HCT116 (cell line): ENCODE measurements around the gene GBE1. TPM values are rescaled to one million over a fixed set of nuclear protein-coding genes. Genes with fewer than 3 reads are reported as not detected.
A peak's percentile ranks its signal among the peaks of the same experiment; 100 is the strongest.

Experiments used
- ATAC-seq: fragments of 200-7000 bp; cut with Tn5 transposase; 2 replicates; pipeline ENCODE4 v1.9.1; 2020; ENCODE audit warnings: mild to moderate bottlenecking, moderate library complexity
- BruUV-seq: library from RNA; stranded (reverse); fragments of 400-500 nt; replicated peaks from 2 replicates; lab custom pipeline; 2021; lab: Mats Ljungman, UMichigan
- CTCF ChIA-PET: fragments of 300-600 bp; sonication (Branson Sonifier 250); formaldehyde crosslinking; loops from one replicate; lab custom pipeline; 2021; ENCODE audit warnings: antibody characterized with exemption; lab: Charles Lee
- POLR2A ChIA-PET: fragments of 300-600, 350-600 bp; sonication (Branson Sonifier 250); formaldehyde crosslinking; loops from one replicate; lab custom pipeline; 2021; ENCODE audit warnings: antibody characterized with exemption; lab: Charles Lee
- RAD21 ChIA-PET, 2 experiments: fragments of 300-600 bp; sonication (Branson Sonifier 250); formaldehyde crosslinking; loops; one replicate each; lab custom pipeline; 2023; ENCODE audit warnings: low total read pairs in 2 of 2; ENCODE audit not compliant: uncharacterized antibody in 2 of 2, unreplicated experiment in 2 of 2, low non-redundant PET in 1 of 2; lab: Charles Lee
- DNase-seq: peaks from one replicate; pipeline ENCODE4 v3.0.0-alpha.2; 2010; ENCODE audit warnings: low read depth, low spot score
- H2AFZ ChIP-seq: fragments of 200-600 bp; shearing (Covaris generic), sonication (generic); 2 replicates; pipeline ENCODE4 v1.6.1; 2017; ENCODE audit warnings: low read depth, mixed run types, mixed read lengths, antibody characterized with exemption, low read length; ENCODE audit not compliant: poor library complexity, severe bottlenecking
- H3K27ac ChIP-seq: 2 replicates; pipeline ENCODE4 v1.5.1; 2012; ENCODE audit warnings: low read depth, low read length
- H3K27me3 ChIP-seq: fragments of 200-600 bp; sonication (generic); 2 replicates; pipeline ENCODE4 v1.6.1; 2016; ENCODE audit warnings: mixed run types, low read length, mixed read lengths; ENCODE audit not compliant: insufficient read depth
- H3K36me3 ChIP-seq, 2 experiments: fragments of 200-500 bp in 1 of 2; fragments of 200-600 bp in 1 of 2; sonication (Bioruptor generic) in 1 of 2; sonication (generic) in 1 of 2; 2 replicates each; pipeline versions ENCODE4 v1.5.1 to v1.6.1; 2014 to 2016; ENCODE audit warnings: low read length in 2 of 2, inconsistent platforms in 1 of 2, mixed read lengths in 1 of 2, mixed run types in 1 of 2; ENCODE audit not compliant: insufficient read depth in 2 of 2, control insufficient read depth in 1 of 2
- H3K4me1 ChIP-seq, 2 experiments: fragments of 200-600 bp in 1 of 2; sonication (generic) in 1 of 2; 2 replicates each; pipeline versions ENCODE4 v1.5.1 to v1.6.1; 2012 to 2017; ENCODE audit warnings: low read length in 2 of 2, inconsistent platforms in 1 of 2, mild to moderate bottlenecking in 1 of 2, mixed read lengths in 1 of 2, mixed run types in 1 of 2, moderate library complexity in 1 of 2; ENCODE audit not compliant: insufficient read depth in 2 of 2, control insufficient read depth in 1 of 2
- H3K4me2 ChIP-seq: fragments of 200-600 bp; sonication (generic); 2 replicates; pipeline ENCODE4 v1.6.1; 2017; ENCODE audit warnings: mixed run types, low read length, mixed read lengths
- H3K4me3 ChIP-seq, 2 experiments: fragments of 200-600 bp in 1 of 2; sonication (generic) in 1 of 2; replicated peaks in 1 of 2; 2 replicates each; pipeline ENCODE4 v1.5.1; 2011 to 2016; ENCODE audit warnings: low read length in 2 of 2, control low read depth in 1 of 2, low read depth in 1 of 2, mild to moderate bottlenecking in 1 of 2, mixed read lengths in 1 of 2, mixed run types in 1 of 2
- H3K79me2 ChIP-seq: fragments of 200-600 bp; sonication (generic); 2 replicates; pipeline ENCODE4 v1.6.1; 2017; ENCODE audit warnings: mild to moderate bottlenecking, mixed run types, low read length, moderate library complexity, mixed read lengths; ENCODE audit not compliant: insufficient read depth
- H3K9ac ChIP-seq: fragments of 200-600 bp; sonication (generic); 2 replicates; pipeline ENCODE4 v1.6.1; 2016; ENCODE audit warnings: low read length, mixed read lengths
- H3K9me2 ChIP-seq: fragments of 200-600 bp; sonication (generic), shearing (Covaris generic); 2 replicates; pipeline ENCODE4 v1.6.1; 2017; ENCODE audit warnings: mixed run types, mild to moderate bottlenecking, moderate library complexity; ENCODE audit not compliant: insufficient read depth
- H3K9me3 ChIP-seq, 2 experiments: fragments of 200-500 bp in 1 of 2; fragments of 200-600 bp in 1 of 2; sonication (Bioruptor generic) in 1 of 2; sonication (generic) in 1 of 2; 2 replicates each; pipeline ENCODE4 v1.6.1; 2014 to 2017; ENCODE audit warnings: low read length in 2 of 2, mixed read lengths in 2 of 2, inconsistent platforms in 1 of 2, low read depth in 1 of 2, mild to moderate bottlenecking in 1 of 2, mixed run types in 1 of 2, moderate library complexity in 1 of 2; ENCODE audit not compliant: control insufficient read depth in 1 of 2, insufficient read depth in 1 of 2
- H4K20me1 ChIP-seq: fragments of 200-600 bp; sonication (generic), shearing (Covaris generic); 2 replicates; pipeline ENCODE4 v1.6.1; 2017; ENCODE audit warnings: mixed run types, mild to moderate bottlenecking, moderate library complexity; ENCODE audit not compliant: insufficient read depth
- CEBPB ChIP-seq: IDR thresholded peaks from 2 replicates; pipeline ENCODE4 v1.6.1; 2012; ENCODE audit warnings: low read depth
- CTCF ChIP-seq, 3 experiments: fragments of 200-600 bp in 1 of 3; sonication (generic) in 1 of 3; IDR thresholded peaks in 2 of 3; conservative IDR thresholded peaks in 1 of 3; 2 replicates each; pipeline ENCODE4 v1.5.1; 2012 to 2017; ENCODE audit warnings: low read depth in 2 of 3, low read length in 2 of 3, antibody characterized with exemption in 1 of 3, borderline replicate concordance in 1 of 3, control low read depth in 1 of 3, mild to moderate bottlenecking in 1 of 3, mixed read lengths in 1 of 3, mixed run types in 1 of 3, moderate library complexity in 1 of 3; ENCODE audit not compliant: insufficient read depth in 1 of 3
- POLR2AphosphoS5 ChIP-seq: IDR thresholded peaks from 2 replicates; pipeline ENCODE4 v1.6.1; 2011; ENCODE audit warnings: mild to moderate bottlenecking, low read depth, low read length, moderate library complexity
- RAD21 ChIP-seq: IDR thresholded peaks from 2 replicates; pipeline ENCODE4 v1.6.1; 2012; ENCODE audit warnings: low read depth, mild to moderate bottlenecking
- SP1 ChIP-seq: IDR thresholded peaks from 2 replicates; pipeline ENCODE4 v1.6.1; 2012; ENCODE audit warnings: low read depth
- SRF ChIP-seq: IDR thresholded peaks from 2 replicates; pipeline ENCODE4 v1.6.1; 2012; ENCODE audit warnings: low read depth
- TCF7L2 ChIP-seq: IDR thresholded peaks from 2 replicates; pipeline ENCODE4 v1.7.0; 2011; ENCODE audit warnings: borderline replicate concordance, inconsistent platforms; ENCODE audit not compliant: insufficient read depth, insufficient read length; ENCODE audit errors: extremely low read depth
- ZFX ChIP-seq: fragments of 450-650 bp; IDR thresholded peaks from 2 replicates; pipeline ENCODE4 v1.6.1; 2017
- intact Hi-C: fragments of 100-400 bp; cut with micrococcal nuclease; formaldehyde crosslinking; loops from 2 replicates; pipeline ENCODE4 v1.10.0; 2022
- total RNA-seq: library from RNA; stranded (reverse); gene quantifications from one replicate; pipeline ENCODE4 v1.2.1, GENCODE V29; 2021; ENCODE audit not compliant: unreplicated experiment

The GBE1 gene
- total RNA-seq, 1 experiment from 2014 or later, result 27.7 TPM

GRCh38 chr3:81668283-81668682 is 93.2 kb downstream of the GBE1 start:
- CTCF ChIA-PET, result interaction anchor here (2.5 kb wide), 1 partner anchor 178 kb away, joined by 7 read pairs; no protein-coding TSS in a partner anchor
- no peaks in the 10 kb centered on the region for H3K79me2 ChIP-seq
- no peak overlapping the region for H3K4me2 ChIP-seq
- H3K9me3 ChIP-seq, result no peaks in the 10 kb centered on the region
- POLR2A ChIA-PET, result no interaction called here
- H3K27me3 ChIP-seq, result no peaks in the 10 kb centered on the region
- no peaks in the 10 kb centered on the region for H3K9me2 ChIP-seq
- no peak overlapping the region for H3K27ac ChIP-seq
- RAD21 ChIA-PET, result no interaction called here
- H4K20me1 ChIP-seq, result no peaks in the 10 kb centered on the region
- intact Hi-C loops, result loop anchor here (10.0 kb wide), 2 partner anchors 187 to 247 kb away; no protein-coding TSS in a partner anchor
- H3K9ac ChIP-seq, result no peak overlapping the region
- ATAC-seq, result no peak
- no peak for TF ChIP-seq SP1
- no peak for TF ChIP-seq SRF
- no peak for TF ChIP-seq CTCF (IDR thresholded peaks at IDR 0.05 in 2 of 3, conservative IDR thresholded peaks at IDR 0.05 in 1 of 3; ENCODE audit: borderline replicate concordance in 1 of 3, insufficient read depth in 1 of 3, low read depth in 2 of 3, low read length in 2 of 3)
- no peak for TF ChIP-seq ZFX
- TF ChIP-seq CEBPB, result no peak
- no peak for TF ChIP-seq TCF7L2
- no peaks in the 10 kb centered on the region for H3K36me3 ChIP-seq
- no peak overlapping the region for H3K4me3 ChIP-seq
- H3K4me1 ChIP-seq, result no peaks in the 10 kb centered on the region
- BruUV-seq, result no TSS peak
- DNase-seq, result no peak
- no peak overlapping the region for H2AFZ ChIP-seq

- H3K9ac ChIP-seq, result no peak overlapping the region
- no peak overlapping the region for H3K4me2 ChIP-seq
- H3K27ac ChIP-seq, result no peak overlapping the region
- no peaks in the 10 kb centered on the region for H3K9me3 ChIP-seq
- DNase-seq, result no peak
- no peaks in the 10 kb centered on the region for H3K27me3 ChIP-seq
- no peak overlapping the region for H3K4me3 ChIP-seq
- H3K9me2 ChIP-seq, result no peaks in the 10 kb centered on the region
- intact Hi-C loops, result loop anchor here (1.0 to 10.0 kb wide), 3 partner anchors 188 to 467 kb away; no protein-coding TSS in a partner anchor
- ChIA-PET POLR2A (no interaction called here), CTCF (interaction anchor here (0.8 kb wide), 1 partner anchor 17 kb away, joined by 3 read pairs; no protein-coding TSS in a partner anchor), RAD21 (no interaction called here)
- no peaks in the 10 kb centered on the region for H3K79me2 ChIP-seq
- BruUV-seq, result no TSS peak
- H3K36me3 ChIP-seq, result no peaks in the 10 kb centered on the region
- no peaks in the 10 kb centered on the region for H4K20me1 ChIP-seq
- TF ChIP-seq CTCF (IDR thresholded peaks at IDR 0.05 in 2 of 3, conservative IDR thresholded peaks at IDR 0.05 in 1 of 3; ENCODE audit: borderline replicate concordance in 1 of 3, insufficient read depth in 1 of 3, low read depth in 2 of 3, low read length in 2 of 3) (peak; percentile 18 to 74 (median 64); a peak in 5 of 6 replicates), RAD21 (peak; percentile 61), POLR2AphosphoS5 (no peak)
- H2AFZ ChIP-seq, result no peak overlapping the region
- H3K4me1 ChIP-seq, result no peaks in the 10 kb centered on the region
- no peak for ATAC-seq
Observed at GRCh38 chr3:81666502-81667121, 94.8 kb downstream of the GBE1 start.
